Keratinocyte (primary cell): ENCODE data around the gene CFAP70. TPM values are rescaled to one million over a fixed set of nuclear protein-coding genes. Genes with fewer than 3 reads are reported as not detected.

Experiments used
- DNase-seq: peaks from one replicate; pipeline ENCODE4 v3.0.0-alpha.2; 2011; ENCODE audit warnings: low read depth, missing footprints, low spot score
- FAIRE-seq: peaks from 2 replicates; lab custom pipeline; 2011; peaks lifted over from hg19 to GRCh38; lab: Jason Lieb, UNC
- H2AFZ ChIP-seq: 2 replicates; pipeline ENCODE4 v1.6.0; 2012; ENCODE audit warnings: low read length, control low read depth, inconsistent platforms; ENCODE audit not compliant: control insufficient read depth
- H3K27ac ChIP-seq: 2 replicates; pipeline ENCODE4 v1.5.1; 2011; ENCODE audit warnings: low read length; ENCODE audit not compliant: control insufficient read depth, insufficient read depth
- H3K27me3 ChIP-seq: 3 replicates; pipeline ENCODE4 v1.6.0; 2011; ENCODE audit warnings: low read length; ENCODE audit not compliant: control insufficient read depth, insufficient read depth; ENCODE audit errors: extremely low read depth
- H3K36me3 ChIP-seq, 2 experiments: 2 replicates in 1 of 2; 3 replicates in 1 of 2; pipeline ENCODE4 v1.5.1; 2011; ENCODE audit warnings: low read length in 2 of 2, mild to moderate bottlenecking in 1 of 2; ENCODE audit not compliant: control insufficient read depth in 2 of 2, insufficient read depth in 2 of 2; ENCODE audit errors: extremely low read depth in 1 of 2
- H3K4me1 ChIP-seq: 3 replicates; pipeline ENCODE4 v1.5.1; 2011; ENCODE audit warnings: low read length; ENCODE audit not compliant: control insufficient read depth, insufficient read depth; ENCODE audit errors: extremely low read depth
- H3K4me2 ChIP-seq: 3 replicates; pipeline ENCODE4 v1.6.0; 2011; ENCODE audit warnings: low read depth, low read length; ENCODE audit not compliant: control insufficient read depth, insufficient read depth; ENCODE audit errors: extremely low read depth
- H3K4me3 ChIP-seq, 3 experiments: fragments of 200-600 bp in 1 of 3; sonication (generic) in 1 of 3; 2 replicates in 2 of 3; 3 replicates in 1 of 3; pipeline ENCODE4 v1.5.1; 2011 to 2016; ENCODE audit warnings: low read length in 3 of 3, mild to moderate bottlenecking in 3 of 3, control low read depth in 2 of 3, inconsistent platforms in 1 of 3, low read depth in 1 of 3, mixed read lengths in 1 of 3, mixed run types in 1 of 3, moderate library complexity in 1 of 3; ENCODE audit not compliant: control insufficient read depth in 2 of 3, insufficient read depth in 2 of 3; ENCODE audit errors: extremely low read depth in 1 of 3
- H3K79me2 ChIP-seq: 2 replicates; pipeline ENCODE4 v1.6.0; 2012; ENCODE audit warnings: low read length; ENCODE audit not compliant: control insufficient read depth, insufficient read depth
- H3K9ac ChIP-seq: 3 replicates; pipeline ENCODE4 v1.6.0; 2011; ENCODE audit warnings: low read length; ENCODE audit not compliant: control insufficient read depth, insufficient read depth; ENCODE audit errors: extremely low read depth
- H3K9me1 ChIP-seq: 3 replicates; pipeline ENCODE4 v1.6.0; 2011; ENCODE audit warnings: low read length; ENCODE audit not compliant: control insufficient read depth, insufficient read depth; ENCODE audit errors: extremely low read depth
- H3K9me3 ChIP-seq: 2 replicates; pipeline ENCODE4 v1.5.1; 2012; ENCODE audit warnings: low read depth, low read length; ENCODE audit not compliant: control insufficient read depth
- H4K20me1 ChIP-seq: 3 replicates; pipeline ENCODE4 v1.6.0; 2011; ENCODE audit warnings: low read length; ENCODE audit not compliant: control insufficient read depth, insufficient read depth; ENCODE audit errors: extremely low read depth
- CTCF ChIP-seq, 3 experiments: IDR thresholded peaks in 1 of 3; conservative IDR thresholded peaks in 1 of 3; optimal IDR thresholded peaks in 1 of 3; 2 replicates in 2 of 3; 3 replicates in 1 of 3; pipeline versions ENCODE3 to v1.5.1; 2011; ENCODE audit warnings: low read length in 3 of 3, mild to moderate bottlenecking in 3 of 3, moderate library complexity in 2 of 3, control low read depth in 1 of 3, inconsistent platforms in 1 of 3; ENCODE audit not compliant: insufficient read depth in 2 of 3; ENCODE audit errors: extremely low read depth in 1 of 3
- EZH2 ChIP-seq: IDR thresholded peaks from one replicate; pipeline ENCODE4 v1.6.1; 2012; ENCODE audit warnings: inconsistent platforms, mild to moderate bottlenecking, low read length, moderate library complexity
- dilution Hi-C: fragments of 300-500 bp; cut with MboI; formaldehyde crosslinking; loops from one replicate; pipeline ENCODE4 v1.7.0; 2020; ENCODE audit warnings: low sequenced_read_pairs; ENCODE audit not compliant: extremely low pct_ligation_motif_present
- polyA plus RNA-seq, 5 experiments: library from polyadenylated mRNA; depleted of rRNA in 3 of 5; stranded (reverse) in 3 of 5; stranded (forward) in 1 of 5; unstranded in 1 of 5; fragments of >200 nt; gene quantifications; 1 replicate in 1 of 5; 2 replicates in 3 of 5; 3 replicates in 1 of 5; pipeline versions ENCODE4 v1.2.1 to v1.2.3, GENCODE V29; 2011 to 2012; ENCODE audit warnings: missing spikeins in 2 of 5, low read depth in 1 of 5, low replicate concordance in 1 of 5

Gene CFAP70
- polyA plus RNA-seq, 1 donor (not counting 4 experiments of a cell fraction or from before 2014, with no cell fraction given): 2.1 TPM

- Histone ChIP-seq H3K4me1 (peaks cover 6% of the 10 kb centered on the region), H3K27ac (no peak overlapping the region), H3K79me2 (peaks cover 93% of the 10 kb centered on the region), H3K27me3 (no peaks in the 10 kb centered on the region), H3K9me1 (peaks cover 3% of the 10 kb centered on the region), H4K20me1 (peaks cover 15% of the 10 kb centered on the region), H3K36me3 (peaks cover 0 to 7% of the 10 kb centered on the region in 2 experiments), H3K9me3 (no peaks in the 10 kb centered on the region), H3K4me3 (no peak overlapping the region), H3K4me2 (no peak overlapping the region), H2AFZ (no peak overlapping the region), H3K9ac (no peak overlapping the region)
- dilution Hi-C loops: no loop called here
- FAIRE-seq (no peak), DNase-seq (no peak)
- TF ChIP-seq EZH2 (no peak), CTCF (optimal IDR thresholded peaks at IDR 0.05 in 1 of 3, IDR thresholded peaks at IDR 0.05 in 1 of 3, conservative IDR thresholded peaks at IDR 0.05 in 1 of 3; ENCODE audit: extremely low read depth in 1 of 3, insufficient read depth in 2 of 3, low read length in 3 of 3) (no peak)
Measured at GRCh38 chr10:73407495-73407894, 48.8 kb upstream of the CFAP70 start.

- FAIRE-seq (no peak), DNase-seq (no peak)
- peaks cover 96% of the 10 kb centered on the region for H3K79me2 ChIP-seq
- H2AFZ ChIP-seq: no peak overlapping the region
- peaks cover 3% of the 10 kb centered on the region for H3K9me1 ChIP-seq
- no peak for TF ChIP-seq EZH2
- no peak for TF ChIP-seq CTCF (optimal IDR thresholded peaks at IDR 0.05 in 1 of 3, IDR thresholded peaks at IDR 0.05 in 1 of 3, conservative IDR thresholded peaks at IDR 0.05 in 1 of 3; ENCODE audit: extremely low read depth in 1 of 3, insufficient read depth in 2 of 3, low read length in 3 of 3)
- dilution Hi-C loops: no loop called here
- peaks cover 5% of the 10 kb centered on the region for H3K4me1 ChIP-seq
- H3K9me3 ChIP-seq: no peaks in the 10 kb centered on the region
- H3K9ac ChIP-seq: no peak overlapping the region
- no peak overlapping the region for H3K4me2 ChIP-seq
- peaks cover 15% of the 10 kb centered on the region for H4K20me1 ChIP-seq
- H3K27me3 ChIP-seq: no peaks in the 10 kb centered on the region
- H3K27ac ChIP-seq: no peak overlapping the region
- peaks cover 0 to 7% of the 10 kb centered on the region in 2 experiments for H3K36me3 ChIP-seq
- no peak overlapping the region for H3K4me3 ChIP-seq
Measured at GRCh38 chr10:73406846-73407245, 48.2 kb upstream of the CFAP70 start.
